ENCODE data around the gene FAM13C. TPM values are rescaled to one million over a fixed set of nuclear protein-coding genes. Genes with fewer than 3 reads are reported as not detected.

Gene FAM13C
- total and polyA plus RNA-seq, 9 of the 15 experiments (the other 6 are each of a cell fraction or from before 2014, with no cell fraction given) = not detected

Other genes starting within 250 kb of the FAM13C start
- gene PHYHIPL, start 185.9 kb downstream of the FAM13C start, total RNA-seq (2014; rRNA removed) = not detected in 2 replicates
- gene PHYHIPL, start 185.9 kb downstream of the FAM13C start, total RNA-seq (2014; rRNA removed; fragmentation: Illumina TruSeq; extraction: Trizol) = not detected in 2 replicates
- not detected in 2 replicates for gene PHYHIPL, start 185.9 kb downstream of the FAM13C start, total RNA-seq (2015; rRNA removed; fragmentation: Illumina TruSeq; extraction: Trizol)
- gene PHYHIPL, start 185.9 kb downstream of the FAM13C start, total RNA-seq (2021) = not detected in 2 replicates
- not detected in 2 replicates for gene PHYHIPL, start 185.9 kb downstream of the FAM13C start, polyA plus RNA-seq (2011; rRNA removed)
- not detected in 2 replicates for gene PHYHIPL, start 185.9 kb downstream of the FAM13C start, polyA plus RNA-seq (2014; fragmentation: Illumina TruSeq; extraction: Trizol)
- not detected for gene PHYHIPL, start 185.9 kb downstream of the FAM13C start, polyA plus RNA-seq (2014; fragmentation: Nextera tagmentation; extraction: Ambion mirVana)
- not detected in 2 replicates for gene PHYHIPL, start 185.9 kb downstream of the FAM13C start, polyA plus RNA-seq (2014; rRNA removed)